A673 (cell line): ENCODE data around the gene EPHA6. TPM values are rescaled to one million over a fixed set of nuclear protein-coding genes. Genes with fewer than 3 reads are reported as not detected.

Source experiments
- BruUV-seq: library from RNA; stranded (reverse); fragments of 400-500 nt; replicated peaks from 2 replicates; lab custom pipeline; 2021; lab: Mats Ljungman, UMichigan
- CTCF ChIA-PET: fragments of 300-600 bp; sonication (Branson Sonifier 250); formaldehyde crosslinking; loops from one replicate; lab custom pipeline; 2022; ENCODE audit warnings: antibody characterized with exemption; lab: Charles Lee
- POLR2A ChIA-PET: fragments of 300-600 bp; sonication (Branson Sonifier 250); formaldehyde crosslinking; loops from one replicate; lab custom pipeline; 2022; ENCODE audit warnings: antibody characterized with exemption; ENCODE audit not compliant: low non-redundant PET; lab: Charles Lee
- DNase-seq: peaks from one replicate; pipeline ENCODE4 v3.0.0-alpha.2; 2015; ENCODE audit warnings: low spot score
- H3K27ac ChIP-seq: fragments of 200-600 bp; sonication (generic); 2 replicates; pipeline ENCODE4 v1.5.1; 2016; ENCODE audit warnings: mixed run types, low read depth, mild to moderate bottlenecking, mixed read lengths, antibody characterized with exemption, low read length; ENCODE audit not compliant: poor library complexity, severe bottlenecking
- H3K27me3 ChIP-seq: fragments of 200-600 bp; sonication (generic); replicated peaks from 2 replicates; pipeline ENCODE4 v1.6.1; 2017; ENCODE audit warnings: mixed run types, low read depth, mild to moderate bottlenecking, mixed read lengths, antibody characterized with exemption, low read length; ENCODE audit not compliant: insufficient read depth, poor library complexity
- H3K36me3 ChIP-seq: fragments of 200-600 bp; sonication (generic); 2 replicates; pipeline ENCODE4 v1.6.1; 2016; ENCODE audit warnings: mixed run types, mild to moderate bottlenecking, mixed read lengths, antibody characterized with exemption, low read length; ENCODE audit not compliant: insufficient read depth, poor library complexity, severe bottlenecking
- H3K4me1 ChIP-seq: fragments of 200-600 bp; sonication (generic); 2 replicates; pipeline ENCODE4 v1.6.1; 2017; ENCODE audit warnings: mixed run types, mild to moderate bottlenecking, mixed read lengths, antibody characterized with exemption, low read length; ENCODE audit not compliant: insufficient read depth, poor library complexity, severe bottlenecking
- H3K4me3 ChIP-seq: fragments of 200-600 bp; sonication (generic); 2 replicates; pipeline ENCODE4 v1.5.1; 2016; ENCODE audit warnings: low read depth, mixed run types, mild to moderate bottlenecking, mixed read lengths, low read length; ENCODE audit not compliant: poor library complexity, severe bottlenecking
- H3K9me3 ChIP-seq: fragments of 200-600 bp; sonication (generic); 2 replicates; pipeline ENCODE4 v1.6.1; 2016; ENCODE audit warnings: mixed run types, low read depth, mild to moderate bottlenecking, mixed read lengths, antibody characterized with exemption, low read length; ENCODE audit not compliant: poor library complexity, severe bottlenecking
- EZH2 ChIP-seq: fragments of 200-600 bp; sonication (generic); IDR thresholded peaks from 2 replicates; pipeline ENCODE4 v1.6.1; 2017; ENCODE audit warnings: borderline replicate concordance, low read depth, mild to moderate bottlenecking, mixed read lengths, antibody characterized with exemption, low read length; ENCODE audit not compliant: poor library complexity, severe bottlenecking
- intact Hi-C: fragments of 100-400 bp; cut with micrococcal nuclease; formaldehyde crosslinking; loops from one replicate; pipeline ENCODE4 v1.10.0; 2022; ENCODE audit not compliant: unreplicated experiment
- total RNA-seq: library from RNA; stranded (reverse); gene quantifications from 2 replicates; pipeline ENCODE4 v1.2.3, GENCODE V29; 2021
- TF ChIP-seq, protein P1 (sequence below): fragments of 300-800, 200-600 bp; sonication (generic); conservative IDR thresholded peaks from 2 replicates; pipeline ENCODE4 v1.5.1; 2017; ENCODE audit warnings: low read depth, mild to moderate bottlenecking, antibody characterized with exemption, low read length, moderate library complexity, mixed read lengths

Gene EPHA6
- total RNA-seq, 1 experiment from 2014 or later, result not detected

DNA sequence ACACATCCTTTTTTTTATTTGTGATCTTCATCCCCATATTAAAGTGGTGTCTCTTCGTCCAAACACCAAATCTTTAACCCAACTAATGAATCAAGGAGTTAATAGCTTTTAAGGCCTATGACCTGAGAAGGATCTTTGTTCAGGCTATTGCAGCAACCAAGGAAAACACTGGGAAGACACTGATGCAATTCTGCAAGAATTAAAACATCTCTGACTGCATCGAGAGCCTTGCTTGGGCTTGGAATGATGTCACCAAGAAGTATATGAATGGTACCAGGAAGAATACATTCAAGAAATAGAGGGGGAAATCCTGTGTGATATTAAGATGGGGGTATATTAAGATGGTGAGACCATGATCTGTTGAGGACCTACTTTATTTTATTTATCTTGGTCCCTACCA, 736.0 kb downstream of the EPHA6 start:
- POLR2A ChIA-PET, result no interaction called here
- H3K9me3 ChIP-seq, result no peaks in the 10 kb centered on the region
- DNase-seq, result no peak
- CTCF ChIA-PET, result no interaction called here
- no peak overlapping the region for H3K4me3 ChIP-seq
- intact Hi-C loops, result no loop called here
- no TSS peak for BruUV-seq
- TF ChIP-seq EZH2, result no peak
- H3K27ac ChIP-seq, result no peak overlapping the region
- H3K4me1 ChIP-seq, result no peaks in the 10 kb centered on the region
- no peaks in the 10 kb centered on the region for H3K36me3 ChIP-seq
- no peaks in the 10 kb centered on the region for H3K27me3 ChIP-seq

DNA sequence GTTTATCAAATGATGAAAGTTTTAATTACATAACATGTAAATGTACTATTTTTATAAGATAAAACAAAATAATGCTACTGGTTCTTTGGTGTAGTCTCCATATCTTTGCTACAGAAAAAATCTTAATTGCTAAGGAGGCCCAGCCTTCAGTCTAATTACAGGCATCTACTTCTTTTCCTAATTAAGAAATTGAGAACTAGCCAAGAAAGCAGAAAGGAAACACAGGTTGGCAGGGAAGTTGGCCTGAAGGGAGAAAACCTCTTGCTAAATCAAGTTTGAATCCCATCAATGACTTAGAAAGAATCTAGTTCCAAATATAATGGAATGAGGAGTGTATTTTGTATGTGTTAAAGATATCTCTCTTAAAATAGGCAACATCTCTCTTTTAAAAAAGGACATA, 737.8 kb downstream of the EPHA6 start:
- H3K9me3 ChIP-seq, result peaks cover 3% of the 10 kb centered on the region
- BruUV-seq, result no TSS peak
- ChIA-PET CTCF (no interaction called here), POLR2A (no interaction called here)
- no peak overlapping the region for H3K27ac ChIP-seq
- TF ChIP-seq, protein P1, sequence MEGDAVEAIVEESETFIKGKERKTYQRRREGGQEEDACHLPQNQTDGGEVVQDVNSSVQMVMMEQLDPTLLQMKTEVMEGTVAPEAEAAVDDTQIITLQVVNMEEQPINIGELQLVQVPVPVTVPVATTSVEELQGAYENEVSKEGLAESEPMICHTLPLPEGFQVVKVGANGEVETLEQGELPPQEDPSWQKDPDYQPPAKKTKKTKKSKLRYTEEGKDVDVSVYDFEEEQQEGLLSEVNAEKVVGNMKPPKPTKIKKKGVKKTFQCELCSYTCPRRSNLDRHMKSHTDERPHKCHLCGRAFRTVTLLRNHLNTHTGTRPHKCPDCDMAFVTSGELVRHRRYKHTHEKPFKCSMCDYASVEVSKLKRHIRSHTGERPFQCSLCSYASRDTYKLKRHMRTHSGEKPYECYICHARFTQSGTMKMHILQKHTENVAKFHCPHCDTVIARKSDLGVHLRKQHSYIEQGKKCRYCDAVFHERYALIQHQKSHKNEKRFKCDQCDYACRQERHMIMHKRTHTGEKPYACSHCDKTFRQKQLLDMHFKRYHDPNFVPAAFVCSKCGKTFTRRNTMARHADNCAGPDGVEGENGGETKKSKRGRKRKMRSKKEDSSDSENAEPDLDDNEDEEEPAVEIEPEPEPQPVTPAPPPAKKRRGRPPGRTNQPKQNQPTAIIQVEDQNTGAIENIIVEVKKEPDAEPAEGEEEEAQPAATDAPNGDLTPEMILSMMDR, result no peak
- no peak for TF ChIP-seq EZH2
- no peaks in the 10 kb centered on the region for H3K27me3 ChIP-seq
- no peak overlapping the region for H3K4me3 ChIP-seq
- intact Hi-C loops, result no loop called here
- no peak for DNase-seq
- no peaks in the 10 kb centered on the region for H3K4me1 ChIP-seq
- H3K36me3 ChIP-seq, result no peaks in the 10 kb centered on the region

DNA sequence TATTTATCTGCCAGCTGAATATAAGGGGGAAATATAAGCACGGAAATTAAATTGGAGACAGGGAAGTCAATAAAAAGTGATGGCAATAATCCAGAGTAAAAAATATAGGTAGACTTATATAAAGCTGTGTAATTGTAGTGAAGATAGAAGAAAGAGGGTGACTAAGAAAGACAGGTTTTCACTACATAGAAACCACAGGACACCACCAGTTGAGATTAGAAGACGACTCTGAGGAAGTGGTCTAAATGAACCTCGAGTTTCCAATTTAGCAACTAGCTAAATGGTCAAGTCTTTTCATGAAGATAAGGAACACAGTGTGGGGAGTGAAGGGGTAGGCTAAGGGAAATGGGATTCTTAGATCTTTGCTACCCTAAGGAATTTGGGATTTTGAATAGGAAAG, 761.3 kb downstream of the EPHA6 start:
- intact Hi-C loops, result no loop called here
- CTCF ChIA-PET, result no interaction called here

DNA sequence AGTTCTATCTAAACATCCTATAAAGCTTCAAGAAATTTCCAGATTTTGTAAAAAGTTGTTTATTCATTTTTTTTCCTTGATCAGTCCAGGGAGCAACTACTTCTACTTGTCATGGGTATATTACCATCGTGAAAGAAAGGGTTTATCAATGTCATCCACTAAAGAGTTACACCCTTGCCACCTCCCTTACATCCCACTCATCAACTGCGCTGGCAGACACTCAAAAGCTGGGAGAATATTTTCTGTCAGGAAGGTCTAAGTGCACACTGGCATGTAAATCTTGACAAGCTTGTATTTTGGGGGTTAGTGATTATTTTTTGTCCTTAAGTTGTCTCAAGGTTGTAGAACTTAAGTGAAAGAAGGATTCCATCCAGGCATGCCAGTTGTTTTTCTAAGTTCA, 761.8 kb downstream of the EPHA6 start:
- DNase-seq, result no peak
- H3K27ac ChIP-seq, result no peak overlapping the region
- no peak overlapping the region for H3K4me3 ChIP-seq
- POLR2A ChIA-PET, result no interaction called here
- CTCF ChIA-PET, result no interaction called here
- H3K9me3 ChIP-seq, result no peaks in the 10 kb centered on the region
- H3K36me3 ChIP-seq, result no peaks in the 10 kb centered on the region
- no peaks in the 10 kb centered on the region for H3K27me3 ChIP-seq
- no peaks in the 10 kb centered on the region for H3K4me1 ChIP-seq
- no TSS peak for BruUV-seq
- TF ChIP-seq, protein P1, result no peak
- no peak for TF ChIP-seq EZH2
- intact Hi-C loops, result no loop called here

More for the DNA sequence above, 761.3 kb downstream of the EPHA6 start:
- Histone ChIP-seq H3K9me3 (no peaks in the 10 kb centered on the region), H3K27ac (no peak overlapping the region), H3K4me3 (no peak overlapping the region), H3K4me1 (no peaks in the 10 kb centered on the region), H3K36me3 (no peaks in the 10 kb centered on the region), H3K27me3 (no peaks in the 10 kb centered on the region)
- TF ChIP-seq EZH2, result no peak
- TF ChIP-seq, protein P1, result no peak
- DNase-seq, result no peak
- BruUV-seq, result no TSS peak
- POLR2A ChIA-PET, result no interaction called here
